GM12878 (cell line): ENCODE results near the gene DES.

Source experiments
- BCL11A ChIP-seq: IDR thresholded peaks from 2 replicates; pipeline ENCODE4 v1.6.1; 2011; ENCODE audit warnings: low read depth, low read length
- CHD2 ChIP-seq: IDR thresholded peaks from 2 replicates; pipeline ENCODE4 v1.6.1; 2011; ENCODE audit warnings: low read depth, low read length, improper control_type of control experiment, borderline replicate concordance
- CHD4 ChIP-seq: fragments of 200-600 bp; sonication (generic); IDR thresholded peaks from 2 replicates; pipeline ENCODE4 v1.6.1; 2016; ENCODE audit warnings: mild to moderate bottlenecking
- EP300 ChIP-seq, 2 experiments: fragments of 150-350 bp in 1 of 2; IDR thresholded peaks; 2 replicates each; pipeline ENCODE4 v1.6.1; 2011 to 2012; ENCODE audit warnings: low read depth in 2 of 2, low read length in 2 of 2, borderline replicate concordance in 1 of 2, improper control_type of control experiment in 1 of 2, inconsistent platforms in 1 of 2; ENCODE audit not compliant: control insufficient read depth in 1 of 2
- GABPA ChIP-seq: IDR thresholded peaks from 2 replicates; pipeline ENCODE4 v1.6.1; 2014; ENCODE audit warnings: antibody characterized with exemption, low read depth, mild to moderate bottlenecking, inconsistent platforms
- SIN3A ChIP-seq: IDR thresholded peaks from 2 replicates; pipeline ENCODE4 v1.6.1; 2012; ENCODE audit warnings: low read depth, low read length, improper control_type of control experiment
- SRF ChIP-seq, 2 experiments: IDR thresholded peaks; 2 replicates each; pipeline ENCODE4 v1.6.1; 2011; ENCODE audit warnings: low read depth in 2 of 2, low read length in 2 of 2, mild to moderate bottlenecking in 1 of 2, moderate library complexity in 1 of 2
- TF ChIP-seq, protein P1 (sequence below), 3 experiments: IDR thresholded peaks in 2 of 3; conservative IDR thresholded peaks in 1 of 3; 2 replicates each; pipeline ENCODE4 v1.5.1; 2011; ENCODE audit warnings: low read depth in 3 of 3, low read length in 3 of 3, mild to moderate bottlenecking in 3 of 3, control low read depth in 2 of 3, moderate library complexity in 2 of 3, inconsistent platforms in 1 of 3, mixed read lengths in 1 of 3; ENCODE audit not compliant: control insufficient read depth in 2 of 3, insufficient read depth in 1 of 3; ENCODE audit errors: extremely low read depth in 1 of 3

GRCh38 chr2:219435701-219436100, 17.5 kb downstream of the DES start:
- no peak for TF ChIP-seq BCL11A
- TF ChIP-seq CHD4: no peak
- TF ChIP-seq EP300 (IDR thresholded peaks at IDR 0.05; ENCODE audit: borderline replicate concordance in 1 of 2, control insufficient read depth in 1 of 2, low read depth in 2 of 2, low read length in 2 of 2): no peak
- no peak for TF ChIP-seq SRF (IDR thresholded peaks at IDR 0.05; ENCODE audit: low read depth in 2 of 2, low read length in 2 of 2)
- TF ChIP-seq, protein P1, sequence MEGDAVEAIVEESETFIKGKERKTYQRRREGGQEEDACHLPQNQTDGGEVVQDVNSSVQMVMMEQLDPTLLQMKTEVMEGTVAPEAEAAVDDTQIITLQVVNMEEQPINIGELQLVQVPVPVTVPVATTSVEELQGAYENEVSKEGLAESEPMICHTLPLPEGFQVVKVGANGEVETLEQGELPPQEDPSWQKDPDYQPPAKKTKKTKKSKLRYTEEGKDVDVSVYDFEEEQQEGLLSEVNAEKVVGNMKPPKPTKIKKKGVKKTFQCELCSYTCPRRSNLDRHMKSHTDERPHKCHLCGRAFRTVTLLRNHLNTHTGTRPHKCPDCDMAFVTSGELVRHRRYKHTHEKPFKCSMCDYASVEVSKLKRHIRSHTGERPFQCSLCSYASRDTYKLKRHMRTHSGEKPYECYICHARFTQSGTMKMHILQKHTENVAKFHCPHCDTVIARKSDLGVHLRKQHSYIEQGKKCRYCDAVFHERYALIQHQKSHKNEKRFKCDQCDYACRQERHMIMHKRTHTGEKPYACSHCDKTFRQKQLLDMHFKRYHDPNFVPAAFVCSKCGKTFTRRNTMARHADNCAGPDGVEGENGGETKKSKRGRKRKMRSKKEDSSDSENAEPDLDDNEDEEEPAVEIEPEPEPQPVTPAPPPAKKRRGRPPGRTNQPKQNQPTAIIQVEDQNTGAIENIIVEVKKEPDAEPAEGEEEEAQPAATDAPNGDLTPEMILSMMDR (IDR thresholded peaks at IDR 0.05 in 2 of 3, conservative IDR thresholded peaks at IDR 0.05 in 1 of 3; ENCODE audit: control insufficient read depth in 2 of 3, extremely low read depth in 1 of 3, insufficient read depth in 1 of 3, low read depth in 3 of 3, low read length in 3 of 3): no peak
- no peak for TF ChIP-seq SIN3A
- TF ChIP-seq GABPA: no peak
- no peak for TF ChIP-seq CHD2
